Effector memory CD8-positive, alpha-beta T cell (primary cell): Measurements from ENCODE around the gene CDK13.
A peak's percentile ranks its signal among the peaks of the same experiment; 100 is the strongest.

Experiments used
- ATAC-seq: fragments of 150-1000 bp; cut with Tn5 transposase; replicated peaks from 2 replicates; pipeline ENCODE4 v1.10.0; 2021; ENCODE audit warnings: mild to moderate bottlenecking, moderate library complexity
- DNase-seq, 3 experiments: peaks; one replicate each; pipeline ENCODE4 v3.0.0; 2021
- H3K27ac Mint-ChIP-seq, 2 donors: one replicate each; pipeline ENCODE4 v1.8.0; 2022; ENCODE audit warnings: mild to moderate bottlenecking in 2 of 2, mixed read lengths in 2 of 2, moderate library complexity in 2 of 2
- H3K27me3 Mint-ChIP-seq, 2 donors: one replicate each; pipeline ENCODE4 v1.8.0; 2022; ENCODE audit warnings: mixed read lengths in 2 of 2
- H3K36me3 Mint-ChIP-seq: one replicate; pipeline ENCODE4 v1.8.0; 2022; ENCODE audit warnings: mild to moderate bottlenecking, moderate library complexity, mixed read lengths; ENCODE audit not compliant: insufficient read depth
- H3K4me1 Mint-ChIP-seq, 2 donors: one replicate each; pipeline ENCODE4 v1.8.0; 2022; ENCODE audit warnings: low read depth in 2 of 2, mixed read lengths in 2 of 2
- H3K4me3 Mint-ChIP-seq, 2 donors: one replicate each; pipeline ENCODE4 v1.8.0; 2022; ENCODE audit warnings: mild to moderate bottlenecking in 2 of 2, mixed read lengths in 2 of 2, moderate library complexity in 2 of 2
- H3K9me3 Mint-ChIP-seq, 2 donors: one replicate each; pipeline ENCODE4 v1.8.0; 2022; ENCODE audit warnings: mixed read lengths in 2 of 2

The CDK13 gene

GRCh38 chr7:39926111-39926510, 23.9 kb upstream of the CDK13 start:
- ATAC-seq = no peak
- H3K4me1 Mint-ChIP-seq = no peaks in the 10 kb centered on the region
- DNase-seq = no peak
- no peak overlapping the region for H3K4me3 Mint-ChIP-seq
- H3K27me3 Mint-ChIP-seq = peaks cover 0 to 10% of the 10 kb centered on the region in 2 donors
- H3K36me3 Mint-ChIP-seq = no peaks in the 10 kb centered on the region
- H3K9me3 Mint-ChIP-seq = no peaks in the 10 kb centered on the region
- no peak overlapping the region for H3K27ac Mint-ChIP-seq

- H3K36me3 Mint-ChIP-seq = no peaks in the 10 kb centered on the region
- DNase-seq = no peak
- no peak overlapping the region for H3K4me3 Mint-ChIP-seq
- no peak overlapping the region for H3K27ac Mint-ChIP-seq
- H3K27me3 Mint-ChIP-seq = peaks cover 0 to 5% of the 10 kb centered on the region in 2 donors
- ATAC-seq = no peak
- no peaks in the 10 kb centered on the region for H3K9me3 Mint-ChIP-seq
- no peaks in the 10 kb centered on the region for H3K4me1 Mint-ChIP-seq
These were observed 23.0 kb upstream of the CDK13 start for GRCh38 chr7:39927018-39927417.

GRCh38 chr7:39934132-39934531, 15.9 kb upstream of the CDK13 start:
- Mint-ChIP-seq H3K9me3 (no peaks in the 10 kb centered on the region), H3K4me3 (no peak overlapping the region), H3K4me1 (no peaks in the 10 kb centered on the region), H3K27ac (no peak overlapping the region), H3K27me3 (no peaks in the 10 kb centered on the region), H3K36me3 (no peaks in the 10 kb centered on the region)
- ATAC-seq (no peak), DNase-seq (no peak)

- no peaks in the 10 kb centered on the region for H3K36me3 Mint-ChIP-seq
- no peaks in the 10 kb centered on the region for H3K4me1 Mint-ChIP-seq
- H3K27ac Mint-ChIP-seq = no peak overlapping the region
- ATAC-seq (no peak), DNase-seq (no peak)
- H3K9me3 Mint-ChIP-seq = no peaks in the 10 kb centered on the region
- H3K4me3 Mint-ChIP-seq = no peak overlapping the region
- peaks cover 0 to 5% of the 10 kb centered on the region in 2 donors for H3K27me3 Mint-ChIP-seq
These were observed 13.3 kb upstream of the CDK13 start for GRCh38 chr7:39936761-39937160.

GRCh38 chr7:39937366-39938153, 12.5 kb upstream of the CDK13 start:
- no peaks in the 10 kb centered on the region for H3K9me3 Mint-ChIP-seq
- H3K27ac Mint-ChIP-seq = no peak overlapping the region
- DNase-seq (no peak), ATAC-seq (no peak)
- no peaks in the 10 kb centered on the region for H3K36me3 Mint-ChIP-seq
- no peak overlapping the region for H3K4me3 Mint-ChIP-seq
- no peaks in the 10 kb centered on the region for H3K4me1 Mint-ChIP-seq
- peaks cover 0 to 5% of the 10 kb centered on the region in 2 donors for H3K27me3 Mint-ChIP-seq

- DNase-seq (no peak), ATAC-seq (no peak)
- Mint-ChIP-seq H3K9me3 (no peaks in the 10 kb centered on the region), H3K27ac (no peak overlapping the region), H3K27me3 (peaks cover 0 to 5% of the 10 kb centered on the region in 2 donors), H3K36me3 (no peaks in the 10 kb centered on the region), H3K4me1 (peaks cover 1 to 2% of the 10 kb centered on the region in 2 donors), H3K4me3 (no peak overlapping the region)
These were observed 7.2 kb upstream of the CDK13 start for GRCh38 chr7:39942883-39943282.

- Mint-ChIP-seq H3K27me3 (peaks cover 0 to 1% of the 10 kb centered on the region in 2 donors), H3K36me3 (peaks cover 26% of the 10 kb centered on the region), H3K9me3 (no peaks in the 10 kb centered on the region), H3K4me1 (peaks cover 16 to 17% of the 10 kb centered on the region in 2 donors), H3K27ac (no peak overlapping the region), H3K4me3 (no peak overlapping the region)
- no peak for ATAC-seq
- DNase-seq = no peak
These were observed 3.4 kb upstream of the CDK13 start for GRCh38 chr7:39946693-39947092.

GRCh38 chr7:39948375-39948955, 1.6 kb upstream of the CDK13 start:
- H3K27me3 Mint-ChIP-seq = no peaks in the 10 kb centered on the region
- peaks cover 23 to 26% of the 10 kb centered on the region in 2 donors for H3K4me1 Mint-ChIP-seq
- H3K27ac Mint-ChIP-seq = peak overlapping the region; percentile 97
- peak in 1 of 3 experiments; percentile 2 for DNase-seq
- ATAC-seq = no peak
- H3K36me3 Mint-ChIP-seq = peaks cover 34% of the 10 kb centered on the region
- no peaks in the 10 kb centered on the region for H3K9me3 Mint-ChIP-seq
- H3K4me3 Mint-ChIP-seq = peak overlapping the region; percentile 89 to 90

- Mint-ChIP-seq H3K4me1 (peaks cover 23 to 26% of the 10 kb centered on the region in 2 donors), H3K27me3 (no peaks in the 10 kb centered on the region), H3K9me3 (no peaks in the 10 kb centered on the region), H3K27ac (peak overlapping the region; percentile 97), H3K4me3 (peak overlapping the region; percentile 89 to 90), H3K36me3 (peaks cover 34% of the 10 kb centered on the region)
- peak; percentile 97 to 98 (median 97) for DNase-seq
- peak; percentile 64 for ATAC-seq
These were observed 814 bp upstream of the CDK13 start for GRCh38 chr7:39948956-39949928.

GRCh38 chr7:39950473-39951225, 593 bp downstream of the CDK13 start:
- no peaks in the 10 kb centered on the region for H3K27me3 Mint-ChIP-seq
- ATAC-seq (no peak), DNase-seq (peak; percentile 27 to 41 (median 29))
- no peaks in the 10 kb centered on the region for H3K9me3 Mint-ChIP-seq
- peak overlapping the region; percentile 97 for H3K27ac Mint-ChIP-seq
- H3K4me3 Mint-ChIP-seq = peak overlapping the region; percentile 89 to 90
- peaks cover 29 to 37% of the 10 kb centered on the region in 2 donors for H3K4me1 Mint-ChIP-seq
- peaks cover 34% of the 10 kb centered on the region for H3K36me3 Mint-ChIP-seq

GRCh38 chr7:39951226-39952194, 1.5 kb downstream of the CDK13 start:
- Mint-ChIP-seq H3K4me1 (peaks cover 34 to 41% of the 10 kb centered on the region in 2 donors), H3K4me3 (peak overlapping the region; percentile 89 to 90), H3K27me3 (no peaks in the 10 kb centered on the region), H3K27ac (peak overlapping the region; percentile 95 to 96), H3K9me3 (no peaks in the 10 kb centered on the region), H3K36me3 (peaks cover 34% of the 10 kb centered on the region)
- peak; percentile 61 to 64 (median 61) for DNase-seq
- peak; percentile 15 for ATAC-seq

- Mint-ChIP-seq H3K4me3 (peak overlapping the region; percentile 89 to 90), H3K4me1 (peaks cover 41 to 50% of the 10 kb centered on the region in 2 donors), H3K36me3 (peaks cover 40% of the 10 kb centered on the region), H3K27ac (peak overlapping the region; percentile 95 to 96), H3K9me3 (no peaks in the 10 kb centered on the region), H3K27me3 (no peaks in the 10 kb centered on the region)
- DNase-seq (no peak), ATAC-seq (no peak)
These were observed 2.3 kb downstream of the CDK13 start for GRCh38 chr7:39952374-39952773.
